ENCODE measurements around the gene CHURC1. TPM values are rescaled to one million over a fixed set of nuclear protein-coding genes. Genes with fewer than 3 reads are reported as not detected.

Gene CHURC1
- total and polyA plus RNA-seq, 2 experiments from 2014 or later: 28.9 to 107 TPM

GRCh38 chr14:64948612-64949210 lies 34.5 kb downstream of the CHURC1 start:
- H3K36me3 ChIP-seq: no peaks in the 10 kb centered on the region
- no peaks in the 10 kb centered on the region for H3K9me3 ChIP-seq (ENCODE audit: low read depth)
- no peak overlapping the region for H3K27ac ChIP-seq
- no peaks in the 10 kb centered on the region for H3K4me1 ChIP-seq (ENCODE audit: low read depth)
- TF ChIP-seq CTCF (IDR thresholded peaks at IDR 0.05; ENCODE audit: low read depth, low read length): no peak
- no peak for DNase-seq (ENCODE audit: low read depth in 1 of 2, low spot score in 1 of 2)
- no peaks in the 10 kb centered on the region for H3K27me3 ChIP-seq
- no peak overlapping the region for H3K4me3 ChIP-seq

GRCh38 chr14:64950889-64951288 lies 36.6 kb downstream of the CHURC1 start:
- no peak for TF ChIP-seq CTCF (IDR thresholded peaks at IDR 0.05; ENCODE audit: low read depth, low read length)
- Histone ChIP-seq H3K27ac (no peak overlapping the region), H3K27me3 (no peaks in the 10 kb centered on the region), H3K4me3 (no peak overlapping the region), H3K36me3 (no peaks in the 10 kb centered on the region), H3K4me1 (ENCODE audit: low read depth) (no peaks in the 10 kb centered on the region), H3K9me3 (ENCODE audit: low read depth) (no peaks in the 10 kb centered on the region)
- DNase-seq (ENCODE audit: low read depth in 1 of 2, low spot score in 1 of 2): no peak

- Histone ChIP-seq H3K9me3 (ENCODE audit: low read depth) (no peaks in the 10 kb centered on the region), H3K27ac (no peak overlapping the region), H3K36me3 (no peaks in the 10 kb centered on the region), H3K27me3 (no peaks in the 10 kb centered on the region), H3K4me1 (ENCODE audit: low read depth) (no peaks in the 10 kb centered on the region), H3K4me3 (no peak overlapping the region)
- no peak for TF ChIP-seq CTCF (IDR thresholded peaks at IDR 0.05; ENCODE audit: low read depth, low read length)
- no peak for DNase-seq (ENCODE audit: low read depth in 1 of 2, low spot score in 1 of 2)
Observed at GRCh38 chr14:64951291-64951690, 37.0 kb downstream of the CHURC1 start.

GRCh38 chr14:64951724-64952123 lies 37.5 kb downstream of the CHURC1 start:
- no peak for TF ChIP-seq CTCF (IDR thresholded peaks at IDR 0.05; ENCODE audit: low read depth, low read length)
- H3K27me3 ChIP-seq: no peaks in the 10 kb centered on the region
- no peak overlapping the region for H3K4me3 ChIP-seq
- H3K27ac ChIP-seq: no peak overlapping the region
- no peaks in the 10 kb centered on the region for H3K36me3 ChIP-seq
- no peaks in the 10 kb centered on the region for H3K9me3 ChIP-seq (ENCODE audit: low read depth)
- H3K4me1 ChIP-seq (ENCODE audit: low read depth): no peaks in the 10 kb centered on the region
- no peak for DNase-seq (ENCODE audit: low read depth in 1 of 2, low spot score in 1 of 2)

- TF ChIP-seq CTCF (IDR thresholded peaks at IDR 0.05; ENCODE audit: low read depth, low read length): no peak
Observed at GRCh38 chr14:64952598-64953309, 38.5 kb downstream of the CHURC1 start.

More at GRCh38 chr14:64952598-64953309, 38.5 kb downstream of the CHURC1 start:
- no peaks in the 10 kb centered on the region for H3K9me3 ChIP-seq (ENCODE audit: low read depth)
- no peaks in the 10 kb centered on the region for H3K27me3 ChIP-seq
- no peak overlapping the region for H3K27ac ChIP-seq
- H3K4me1 ChIP-seq (ENCODE audit: low read depth): no peaks in the 10 kb centered on the region
- no peak overlapping the region for H3K4me3 ChIP-seq
- peak in 1 of 2 donors; percentile 9 for DNase-seq (ENCODE audit: low read depth in 1 of 2, low spot score in 1 of 2)
- no peaks in the 10 kb centered on the region for H3K36me3 ChIP-seq

Measured in cardiac muscle cell (in vitro differentiated cells and primary cell).